Liver (tissue), 9 donors: ENCODE measurements around the gene KCNQ1. TPM values are rescaled to one million over a fixed set of nuclear protein-coding genes. Genes with fewer than 3 reads are reported as not detected.

ENCODE experiments used
- DNase-seq: peaks from one replicate; pipeline ENCODE4 v3.0.0-alpha.2; 2017; ENCODE audit warnings: low spot score
- H3K27ac ChIP-seq, 2 donors: one replicate each; pipeline ENCODE4 v1.7.0; 2013; ENCODE audit warnings: inconsistent platforms in 2 of 2, low read length in 2 of 2, control low read depth in 1 of 2, low read depth in 1 of 2, mild to moderate bottlenecking in 1 of 2
- H3K27me3 ChIP-seq, 4 donors: one replicate each; pipeline versions ENCODE4 v1.6.1 to v1.7.0; 2013; ENCODE audit warnings: low read length in 3 of 4, inconsistent platforms in 1 of 4, mild to moderate bottlenecking in 1 of 4, moderate library complexity in 1 of 4; ENCODE audit not compliant: control insufficient read depth in 4 of 4, insufficient read depth in 4 of 4
- H3K36me3 ChIP-seq, 4 donors: one replicate each; pipeline versions ENCODE4 v1.6.1 to v1.7.0; 2013; ENCODE audit warnings: low read length in 3 of 4, mild to moderate bottlenecking in 3 of 4, low read depth in 1 of 4, moderate library complexity in 1 of 4; ENCODE audit not compliant: control insufficient read depth in 4 of 4, insufficient read depth in 3 of 4
- H3K4me1 ChIP-seq, 4 donors: one replicate each; pipeline versions ENCODE4 v1.6.1 to v1.7.0; 2013; ENCODE audit warnings: low read length in 3 of 4, mild to moderate bottlenecking in 3 of 4, moderate library complexity in 1 of 4; ENCODE audit not compliant: control insufficient read depth in 4 of 4, insufficient read depth in 4 of 4
- H3K4me3 ChIP-seq, 3 donors: one replicate each; pipeline versions ENCODE4 v1.6.1 to v1.7.0; 2013; ENCODE audit warnings: low read length in 3 of 3, control low read depth in 1 of 3, low read depth in 1 of 3, mild to moderate bottlenecking in 1 of 3
- H3K9ac ChIP-seq, 2 donors: one replicate each; pipeline ENCODE4 v1.7.0; 2013; ENCODE audit warnings: low read length in 2 of 2, mild to moderate bottlenecking in 2 of 2, moderate library complexity in 2 of 2, control low read depth in 1 of 2, low read depth in 1 of 2
- H3K9me3 ChIP-seq, 4 donors: one replicate each; pipeline versions ENCODE4 v1.6.1 to v1.7.0; 2013; ENCODE audit warnings: low read length in 3 of 4; ENCODE audit not compliant: control insufficient read depth in 4 of 4
- EGR1 ChIP-seq, 2 donors: IDR thresholded peaks; 2 replicates each; pipeline ENCODE4 v1.6.1; 2016 to 2018; ENCODE audit warnings: antibody characterized with exemption in 2 of 2, low read depth in 2 of 2
- FOXA1 ChIP-seq: IDR thresholded peaks from 2 replicates; pipeline ENCODE4 v1.6.1; 2016; ENCODE audit warnings: antibody characterized with exemption
- FOXA2 ChIP-seq: IDR thresholded peaks from 2 replicates; pipeline ENCODE4 v1.6.1; 2016; ENCODE audit warnings: antibody characterized with exemption
- GABPA ChIP-seq, 2 donors: IDR thresholded peaks in 1 of 2; conservative IDR thresholded peaks in 1 of 2; 2 replicates each; pipeline ENCODE4 v1.6.1; 2016; ENCODE audit warnings: antibody characterized with exemption in 2 of 2, mild to moderate bottlenecking in 1 of 2, moderate library complexity in 1 of 2
- HNF4A ChIP-seq, 2 donors: conservative IDR thresholded peaks; 2 replicates each; pipeline ENCODE4 v1.6.1; 2016; ENCODE audit warnings: antibody characterized with exemption in 2 of 2, mild to moderate bottlenecking in 2 of 2
- HNF4G ChIP-seq: IDR thresholded peaks from 2 replicates; pipeline ENCODE4 v1.6.1; 2016; ENCODE audit warnings: antibody characterized with exemption
- JUND ChIP-seq, 2 donors: IDR thresholded peaks; 2 replicates each; pipeline ENCODE4 v1.6.1; 2016; ENCODE audit warnings: antibody characterized with exemption in 2 of 2
- NR2F2 ChIP-seq: IDR thresholded peaks from 2 replicates; pipeline ENCODE4 v1.6.1; 2016; ENCODE audit warnings: antibody characterized with exemption
- RAD21 ChIP-seq, 2 donors: IDR thresholded peaks; 2 replicates each; pipeline ENCODE4 v1.6.1; 2016; ENCODE audit warnings: antibody characterized with exemption in 2 of 2, mild to moderate bottlenecking in 2 of 2
- RXRA ChIP-seq, 2 donors: IDR thresholded peaks; 2 replicates each; pipeline ENCODE4 v1.6.1; 2017 to 2018; ENCODE audit warnings: antibody characterized with exemption in 2 of 2, mild to moderate bottlenecking in 1 of 2
- SP1 ChIP-seq: IDR thresholded peaks from 2 replicates; pipeline ENCODE4 v1.6.1; 2018; ENCODE audit warnings: antibody characterized with exemption, mild to moderate bottlenecking
- TAF1 ChIP-seq: conservative IDR thresholded peaks from 2 replicates; pipeline ENCODE4 v1.6.1; 2016; ENCODE audit warnings: antibody characterized with exemption, mild to moderate bottlenecking
- YY1 ChIP-seq: IDR thresholded peaks from 2 replicates; pipeline ENCODE4 v1.6.1; 2016; ENCODE audit warnings: antibody characterized with exemption, mild to moderate bottlenecking
- WGBS: extraction: QIAGEN DNeasy Blood & Tissue Kit; methylation state at CpG from one replicate; pipeline ENCODE4 v1.1.7; 2013; 5-methylcytosine and 5-hydroxymethylcytosine counted together
- polyA plus RNA-seq, 2 donors: library from polyadenylated mRNA; stranded (reverse) in 1 of 2; unstranded in 1 of 2; fragments of 200-250 nt in 1 of 2; fragments of >200 nt in 1 of 2; fragmentation: Nextera tagmentation in 1 of 2; extraction: Ambion mirVana in 1 of 2; gene quantifications; one replicate each; pipeline versions ENCODE4 v1.2.1 to v1.2.3, GENCODE V29; 2013 to 2015
- total RNA-seq, 2 donors: library from RNA; depleted of rRNA; stranded (reverse); fragments of >200 nt; gene quantifications; one replicate each; pipeline ENCODE4 v1.2.3, GENCODE V29; 2014
- TF ChIP-seq, protein P1 (sequence below): IDR thresholded peaks from 2 replicates; pipeline ENCODE4 v1.6.1; 2016; ENCODE audit warnings: antibody characterized with exemption, mild to moderate bottlenecking
- TF ChIP-seq, protein P2 (sequence below): IDR thresholded peaks from 2 replicates; pipeline ENCODE4 v1.6.1; 2016; ENCODE audit warnings: antibody characterized with exemption
- TF ChIP-seq, protein P3 (sequence below): IDR thresholded peaks from 2 replicates; pipeline ENCODE4 v1.6.1; 2016; ENCODE audit warnings: antibody characterized with exemption
- TF ChIP-seq, protein P4 (sequence below): IDR thresholded peaks from 2 replicates; pipeline ENCODE4 v1.6.1; 2016; ENCODE audit warnings: antibody characterized with exemption
- TF ChIP-seq, protein P5 (sequence below): fragments of 150-350 bp; IDR thresholded peaks from 2 replicates; pipeline ENCODE4 v1.5.1; 2017; ENCODE audit warnings: improper control_type of control experiment, low read depth, low read length; ENCODE audit not compliant: missing input control
- donor health status: healthy.
- donor health status: healthy.
- donor health status: healthy.
- donor health status: healthy.
- donor health status: healthy.

KCNQ1 gene
- total and polyA plus RNA-seq, 4 donors: 0.31 to 2.2 (median 1.5) TPM

DNA sequence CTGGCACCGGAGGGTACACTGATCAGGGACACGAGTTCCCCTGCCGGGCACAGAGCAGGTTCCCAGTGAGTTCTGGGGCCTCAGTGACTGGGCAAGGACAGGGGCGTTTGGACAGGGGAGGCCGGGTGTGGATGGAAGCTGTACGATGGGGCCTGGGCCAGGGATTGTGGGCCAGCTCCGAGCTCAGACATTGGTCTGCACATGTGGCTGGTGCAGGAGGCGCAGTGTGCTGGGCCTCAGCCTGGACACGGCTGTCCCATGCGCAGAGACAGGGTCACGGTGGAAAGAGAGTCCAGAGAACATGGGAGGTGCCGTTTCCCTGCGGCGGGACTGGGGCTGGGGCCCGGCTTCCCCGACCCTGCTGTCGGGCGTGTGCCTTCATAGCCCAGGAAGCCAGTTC, 380.0 kb downstream of the KCNQ1 start:
- no peak for DNase-seq
- H3K9ac ChIP-seq: no peak overlapping the region
- H3K36me3 ChIP-seq: no peaks in the 10 kb centered on the region
- TF ChIP-seq, protein P1, sequence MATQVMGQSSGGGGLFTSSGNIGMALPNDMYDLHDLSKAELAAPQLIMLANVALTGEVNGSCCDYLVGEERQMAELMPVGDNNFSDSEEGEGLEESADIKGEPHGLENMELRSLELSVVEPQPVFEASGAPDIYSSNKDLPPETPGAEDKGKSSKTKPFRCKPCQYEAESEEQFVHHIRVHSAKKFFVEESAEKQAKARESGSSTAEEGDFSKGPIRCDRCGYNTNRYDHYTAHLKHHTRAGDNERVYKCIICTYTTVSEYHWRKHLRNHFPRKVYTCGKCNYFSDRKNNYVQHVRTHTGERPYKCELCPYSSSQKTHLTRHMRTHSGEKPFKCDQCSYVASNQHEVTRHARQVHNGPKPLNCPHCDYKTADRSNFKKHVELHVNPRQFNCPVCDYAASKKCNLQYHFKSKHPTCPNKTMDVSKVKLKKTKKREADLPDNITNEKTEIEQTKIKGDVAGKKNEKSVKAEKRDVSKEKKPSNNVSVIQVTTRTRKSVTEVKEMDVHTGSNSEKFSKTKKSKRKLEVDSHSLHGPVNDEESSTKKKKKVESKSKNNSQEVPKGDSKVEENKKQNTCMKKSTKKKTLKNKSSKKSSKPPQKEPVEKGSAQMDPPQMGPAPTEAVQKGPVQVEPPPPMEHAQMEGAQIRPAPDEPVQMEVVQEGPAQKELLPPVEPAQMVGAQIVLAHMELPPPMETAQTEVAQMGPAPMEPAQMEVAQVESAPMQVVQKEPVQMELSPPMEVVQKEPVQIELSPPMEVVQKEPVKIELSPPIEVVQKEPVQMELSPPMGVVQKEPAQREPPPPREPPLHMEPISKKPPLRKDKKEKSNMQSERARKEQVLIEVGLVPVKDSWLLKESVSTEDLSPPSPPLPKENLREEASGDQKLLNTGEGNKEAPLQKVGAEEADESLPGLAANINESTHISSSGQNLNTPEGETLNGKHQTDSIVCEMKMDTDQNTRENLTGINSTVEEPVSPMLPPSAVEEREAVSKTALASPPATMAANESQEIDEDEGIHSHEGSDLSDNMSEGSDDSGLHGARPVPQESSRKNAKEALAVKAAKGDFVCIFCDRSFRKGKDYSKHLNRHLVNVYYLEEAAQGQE: no peak
- no peak for TF ChIP-seq HNF4A (conservative IDR thresholded peaks at IDR 0.05)
- TF ChIP-seq, protein P2, sequence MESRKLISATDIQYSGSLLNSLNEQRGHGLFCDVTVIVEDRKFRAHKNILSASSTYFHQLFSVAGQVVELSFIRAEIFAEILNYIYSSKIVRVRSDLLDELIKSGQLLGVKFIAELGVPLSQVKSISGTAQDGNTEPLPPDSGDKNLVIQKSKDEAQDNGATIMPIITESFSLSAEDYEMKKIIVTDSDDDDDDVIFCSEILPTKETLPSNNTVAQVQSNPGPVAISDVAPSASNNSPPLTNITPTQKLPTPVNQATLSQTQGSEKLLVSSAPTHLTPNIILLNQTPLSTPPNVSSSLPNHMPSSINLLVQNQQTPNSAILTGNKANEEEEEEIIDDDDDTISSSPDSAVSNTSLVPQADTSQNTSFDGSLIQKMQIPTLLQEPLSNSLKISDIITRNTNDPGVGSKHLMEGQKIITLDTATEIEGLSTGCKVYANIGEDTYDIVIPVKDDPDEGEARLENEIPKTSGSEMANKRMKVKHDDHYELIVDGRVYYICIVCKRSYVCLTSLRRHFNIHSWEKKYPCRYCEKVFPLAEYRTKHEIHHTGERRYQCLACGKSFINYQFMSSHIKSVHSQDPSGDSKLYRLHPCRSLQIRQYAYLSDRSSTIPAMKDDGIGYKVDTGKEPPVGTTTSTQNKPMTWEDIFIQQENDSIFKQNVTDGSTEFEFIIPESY: no peak
- TF ChIP-seq SP1: no peak
- TF ChIP-seq, protein P3, sequence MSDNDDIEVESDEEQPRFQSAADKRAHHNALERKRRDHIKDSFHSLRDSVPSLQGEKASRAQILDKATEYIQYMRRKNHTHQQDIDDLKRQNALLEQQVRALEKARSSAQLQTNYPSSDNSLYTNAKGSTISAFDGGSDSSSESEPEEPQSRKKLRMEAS: no peak
- no peak for TF ChIP-seq RXRA (IDR thresholded peaks at IDR 0.05)
- no peak for TF ChIP-seq TAF1
- TF ChIP-seq, protein P4, sequence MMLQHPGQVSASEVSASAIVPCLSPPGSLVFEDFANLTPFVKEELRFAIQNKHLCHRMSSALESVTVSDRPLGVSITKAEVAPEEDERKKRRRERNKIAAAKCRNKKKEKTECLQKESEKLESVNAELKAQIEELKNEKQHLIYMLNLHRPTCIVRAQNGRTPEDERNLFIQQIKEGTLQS: no peak
- TF ChIP-seq FOXA1: no peak
- no peak for TF ChIP-seq FOXA2
- TF ChIP-seq NR2F2: no peak
- TF ChIP-seq RAD21 (IDR thresholded peaks at IDR 0.05): no peak
- TF ChIP-seq HNF4G: no peak
- TF ChIP-seq JUND (IDR thresholded peaks at IDR 0.05): no peak
- TF ChIP-seq, protein P5, sequence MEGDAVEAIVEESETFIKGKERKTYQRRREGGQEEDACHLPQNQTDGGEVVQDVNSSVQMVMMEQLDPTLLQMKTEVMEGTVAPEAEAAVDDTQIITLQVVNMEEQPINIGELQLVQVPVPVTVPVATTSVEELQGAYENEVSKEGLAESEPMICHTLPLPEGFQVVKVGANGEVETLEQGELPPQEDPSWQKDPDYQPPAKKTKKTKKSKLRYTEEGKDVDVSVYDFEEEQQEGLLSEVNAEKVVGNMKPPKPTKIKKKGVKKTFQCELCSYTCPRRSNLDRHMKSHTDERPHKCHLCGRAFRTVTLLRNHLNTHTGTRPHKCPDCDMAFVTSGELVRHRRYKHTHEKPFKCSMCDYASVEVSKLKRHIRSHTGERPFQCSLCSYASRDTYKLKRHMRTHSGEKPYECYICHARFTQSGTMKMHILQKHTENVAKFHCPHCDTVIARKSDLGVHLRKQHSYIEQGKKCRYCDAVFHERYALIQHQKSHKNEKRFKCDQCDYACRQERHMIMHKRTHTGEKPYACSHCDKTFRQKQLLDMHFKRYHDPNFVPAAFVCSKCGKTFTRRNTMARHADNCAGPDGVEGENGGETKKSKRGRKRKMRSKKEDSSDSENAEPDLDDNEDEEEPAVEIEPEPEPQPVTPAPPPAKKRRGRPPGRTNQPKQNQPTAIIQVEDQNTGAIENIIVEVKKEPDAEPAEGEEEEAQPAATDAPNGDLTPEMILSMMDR: no peak
- TF ChIP-seq EGR1 (IDR thresholded peaks at IDR 0.05; ENCODE audit: low read depth in 2 of 2): no peak
- no peak for TF ChIP-seq YY1
- no peak for TF ChIP-seq GABPA (IDR thresholded peaks at IDR 0.05 in 1 of 2, conservative IDR thresholded peaks at IDR 0.05 in 1 of 2)
- H3K4me1 ChIP-seq: peaks cover 0 to 2% (median 0%) of the 10 kb centered on the region in 4 donors
- no peak overlapping the region for H3K27ac ChIP-seq
- 89% methylated on average over 18 of the region's 18 CpGs for WGBS
- H3K9me3 ChIP-seq: peaks cover 4 to 18% (median 8%) of the 10 kb centered on the region in 4 donors
- no peaks in the 10 kb centered on the region for H3K27me3 ChIP-seq
- H3K4me3 ChIP-seq: no peak overlapping the region
